HUES64 (cell line): ENCODE data around the gene CLCN6.

Experiments used
- H3K27ac ChIP-seq: 2 replicates; pipeline ENCODE4 v1.7.0; 2013; ENCODE audit warnings: low read depth, low read length, inconsistent platforms
- H3K27me3 ChIP-seq: 2 replicates; pipeline ENCODE4 v1.6.1; 2013; ENCODE audit warnings: mild to moderate bottlenecking, low read length; ENCODE audit not compliant: insufficient read depth
- H3K36me3 ChIP-seq: 2 replicates; pipeline ENCODE4 v1.6.1; 2013; ENCODE audit warnings: mild to moderate bottlenecking, low read length; ENCODE audit not compliant: insufficient read depth
- H3K4me1 ChIP-seq: 2 replicates; pipeline ENCODE4 v1.6.1; 2013; ENCODE audit warnings: mild to moderate bottlenecking, low read length, moderate library complexity; ENCODE audit not compliant: insufficient read depth
- H3K4me3 ChIP-seq: 2 replicates; pipeline ENCODE4 v1.5.1; 2013; ENCODE audit warnings: mild to moderate bottlenecking, low read length, moderate library complexity
- H3K9ac ChIP-seq: 2 replicates; pipeline ENCODE4 v1.6.1; 2013; ENCODE audit warnings: mild to moderate bottlenecking, low read depth, low read length
- H3K9me3 ChIP-seq: 2 replicates; pipeline ENCODE4 v1.6.1; 2013; ENCODE audit warnings: low read depth, low read length; ENCODE audit not compliant: insufficient read depth
- WGBS: fragments of 150-250, 120-280 bp; methylation state at CpG from one replicate; pipeline ENCODE4 v1.1.7; 2013; ENCODE audit warnings: missing lambda C conversion rate; 5-methylcytosine and 5-hydroxymethylcytosine counted together

Gene CLCN6

DNA sequence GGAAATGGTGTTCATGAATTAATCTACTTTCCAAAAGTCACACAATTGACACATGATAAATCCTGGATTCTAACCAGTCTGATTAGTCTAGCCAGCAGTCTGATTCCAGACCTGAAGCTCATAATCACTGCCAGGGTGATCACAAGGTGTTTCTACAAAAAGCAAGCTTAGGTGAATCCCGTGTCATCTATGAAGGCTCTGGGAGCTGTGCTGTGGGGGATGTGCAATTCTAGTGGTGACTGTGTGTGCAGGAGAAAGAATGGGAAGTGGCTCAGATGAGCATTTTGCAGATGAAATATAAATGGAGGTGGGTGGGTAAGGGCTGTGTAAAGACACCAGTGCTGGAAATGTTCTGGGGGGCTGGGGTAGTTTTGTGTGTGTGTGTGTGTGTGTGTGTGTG, 54.6 kb downstream of the CLCN6 start:
- WGBS = 64% methylated on average over 1 of the region's 1 CpG
- peaks cover 41% of the 10 kb centered on the region for H3K27me3 ChIP-seq
- H3K9me3 ChIP-seq = no peaks in the 10 kb centered on the region
- no peak overlapping the region for H3K4me3 ChIP-seq
- no peaks in the 10 kb centered on the region for H3K36me3 ChIP-seq
- H3K27ac ChIP-seq = no peak overlapping the region
- H3K9ac ChIP-seq = no peak overlapping the region
- H3K4me1 ChIP-seq = no peaks in the 10 kb centered on the region

DNA sequence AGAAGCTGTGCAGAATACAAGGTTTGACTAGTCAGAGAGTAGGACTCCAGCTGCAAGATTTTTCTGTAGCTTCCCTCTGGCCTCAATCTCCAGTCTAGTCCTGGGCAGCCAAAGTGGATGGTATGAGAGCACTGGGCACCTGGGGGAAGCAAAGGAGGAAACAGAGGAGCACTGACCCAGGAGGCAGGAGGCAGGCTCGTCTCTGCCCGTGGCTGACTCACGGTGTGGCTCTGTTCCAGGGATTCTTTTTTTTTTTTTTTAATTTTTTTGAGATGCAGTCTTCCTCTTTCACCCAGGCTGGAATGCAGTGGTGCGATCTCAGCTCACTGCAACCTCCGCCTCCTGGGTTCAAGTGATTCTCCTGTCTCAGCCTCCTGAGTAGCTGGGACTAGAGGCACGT, 56.9 kb downstream of the CLCN6 start:
- H3K4me3 ChIP-seq = no peak overlapping the region
- H3K4me1 ChIP-seq = no peaks in the 10 kb centered on the region
- no peaks in the 10 kb centered on the region for H3K9me3 ChIP-seq
- H3K9ac ChIP-seq = no peak overlapping the region
- no peaks in the 10 kb centered on the region for H3K36me3 ChIP-seq
- WGBS = 93% methylated on average over 5 of the region's 6 CpGs
- peaks cover 28% of the 10 kb centered on the region for H3K27me3 ChIP-seq
- no peak overlapping the region for H3K27ac ChIP-seq

DNA sequence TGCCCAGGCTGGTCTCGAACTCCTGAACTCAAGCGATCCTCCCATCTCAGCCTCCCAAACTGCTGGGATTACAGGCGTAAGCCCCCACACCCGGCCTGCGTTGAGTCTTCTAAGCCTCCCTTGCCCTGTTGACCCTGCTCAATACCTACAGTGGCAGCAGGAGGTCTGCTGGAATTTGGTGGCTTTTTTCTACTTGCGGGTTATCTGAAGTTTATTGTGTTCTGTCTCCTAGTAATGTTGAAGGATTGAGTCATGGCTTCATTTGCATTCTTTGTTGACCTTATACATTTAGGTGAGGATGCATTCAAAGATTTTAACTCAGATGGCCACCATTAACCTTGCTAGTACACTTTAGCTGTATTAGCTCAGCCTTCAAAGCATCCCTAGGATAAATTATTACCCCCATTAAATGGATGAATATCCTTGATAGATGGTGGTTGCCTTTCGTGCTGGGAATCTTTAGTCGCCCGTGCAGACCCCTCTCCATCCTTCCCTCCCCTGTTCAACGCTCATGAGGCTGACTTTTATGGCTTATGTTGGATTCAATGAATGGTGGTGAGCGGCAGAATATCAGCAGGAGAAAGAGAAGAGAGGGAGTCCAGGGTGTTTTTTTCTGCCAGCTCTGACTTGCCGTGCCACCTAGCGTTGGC, 62.5 kb downstream of the CLCN6 start:
- H3K9me3 ChIP-seq = no peaks in the 10 kb centered on the region
- WGBS = 77% methylated on average over 9 of the region's 13 CpGs

DNA sequence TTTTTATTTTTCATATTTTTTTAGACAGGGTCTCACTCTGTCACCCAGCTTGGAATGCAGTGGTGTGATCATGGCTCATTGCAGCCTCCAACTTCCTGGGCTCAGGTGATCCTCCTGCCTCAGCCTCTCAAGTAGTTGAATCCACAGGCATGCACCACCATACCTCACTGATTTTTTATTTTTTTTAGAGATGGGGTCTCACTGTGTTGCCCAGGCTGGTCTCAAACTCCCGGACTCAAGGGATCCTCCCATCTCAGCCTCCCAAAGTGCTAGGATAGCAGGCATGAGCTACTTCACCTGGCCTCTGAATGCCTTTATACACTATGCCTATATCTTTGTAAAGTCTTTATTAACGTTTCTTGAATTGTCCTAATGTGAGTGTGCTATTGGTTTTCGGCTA, 63.1 kb downstream of the CLCN6 start:
- Histone ChIP-seq H3K4me3 (no peak overlapping the region), H3K9me3 (no peaks in the 10 kb centered on the region), H3K9ac (no peak overlapping the region), H3K36me3 (no peaks in the 10 kb centered on the region), H3K27ac (no peak overlapping the region), H3K4me1 (no peaks in the 10 kb centered on the region), H3K27me3 (no peaks in the 10 kb centered on the region)
- 94% methylated on average over 3 of the region's 3 CpGs for WGBS

More for the DNA sequence above, 62.5 kb downstream of the CLCN6 start:
- no peaks in the 10 kb centered on the region for H3K27me3 ChIP-seq
- no peak overlapping the region for H3K4me3 ChIP-seq
- no peaks in the 10 kb centered on the region for H3K4me1 ChIP-seq
- H3K9ac ChIP-seq = no peak overlapping the region
- no peaks in the 10 kb centered on the region for H3K36me3 ChIP-seq
- H3K27ac ChIP-seq = no peak overlapping the region

DNA sequence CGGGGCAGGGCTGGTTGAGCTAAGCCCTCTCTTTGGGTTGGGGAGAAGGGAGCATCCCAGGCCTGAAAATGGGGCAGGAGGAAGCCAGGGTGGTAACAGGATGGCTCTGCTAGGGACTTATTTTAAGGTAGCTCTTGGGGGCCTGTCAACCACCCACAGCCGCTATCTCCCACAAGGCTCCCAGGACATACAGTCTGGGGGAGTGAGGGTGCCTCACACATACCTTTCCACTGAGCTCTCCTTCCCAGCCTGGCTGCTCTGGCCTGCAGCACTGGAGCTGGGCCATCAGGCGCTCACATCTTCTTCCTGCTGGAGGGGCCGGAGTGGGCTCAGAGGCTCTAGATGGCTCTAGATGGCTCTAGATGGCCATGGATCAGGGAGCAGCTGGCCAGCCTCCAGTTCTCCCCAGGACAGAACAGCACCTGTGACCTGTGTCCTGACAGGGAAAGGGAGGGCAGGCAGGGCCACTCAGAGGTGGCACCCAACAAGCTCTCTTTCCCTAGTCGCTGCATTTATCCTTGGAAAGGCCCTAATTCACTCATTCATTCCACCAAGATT, 63.7 kb downstream of the CLCN6 start:
- WGBS = 92% methylated on average over 5 of the region's 5 CpGs
- Histone ChIP-seq H3K4me3 (no peak overlapping the region), H3K36me3 (no peaks in the 10 kb centered on the region), H3K4me1 (no peaks in the 10 kb centered on the region), H3K9ac (no peak overlapping the region), H3K27me3 (no peaks in the 10 kb centered on the region), H3K9me3 (no peaks in the 10 kb centered on the region), H3K27ac (no peak overlapping the region)

DNA sequence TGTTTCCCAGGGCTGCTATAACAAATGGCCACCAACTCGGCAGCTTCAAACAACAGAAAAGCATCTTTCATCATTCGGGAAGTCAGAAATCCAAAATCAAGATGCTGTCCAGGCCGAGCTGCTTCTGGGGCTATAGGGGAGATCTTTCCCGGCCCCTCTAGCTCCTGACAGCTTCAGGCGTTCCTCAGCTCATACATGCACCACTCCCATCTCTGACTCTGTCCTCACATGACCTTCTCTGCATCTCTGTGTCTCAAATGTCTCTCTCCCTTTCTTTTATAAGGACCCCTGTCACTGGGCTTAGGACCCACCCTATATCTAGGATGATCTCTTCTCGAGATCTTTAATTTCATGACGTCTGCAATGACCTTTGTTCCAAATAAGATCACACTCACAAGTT, 66.6 kb downstream of the CLCN6 start:
- Histone ChIP-seq H3K27ac (no peak overlapping the region), H3K27me3 (no peaks in the 10 kb centered on the region), H3K9me3 (no peaks in the 10 kb centered on the region), H3K4me1 (no peaks in the 10 kb centered on the region), H3K9ac (no peak overlapping the region), H3K4me3 (no peak overlapping the region), H3K36me3 (no peaks in the 10 kb centered on the region)
- 89% methylated on average over 7 of the region's 7 CpGs for WGBS

DNA sequence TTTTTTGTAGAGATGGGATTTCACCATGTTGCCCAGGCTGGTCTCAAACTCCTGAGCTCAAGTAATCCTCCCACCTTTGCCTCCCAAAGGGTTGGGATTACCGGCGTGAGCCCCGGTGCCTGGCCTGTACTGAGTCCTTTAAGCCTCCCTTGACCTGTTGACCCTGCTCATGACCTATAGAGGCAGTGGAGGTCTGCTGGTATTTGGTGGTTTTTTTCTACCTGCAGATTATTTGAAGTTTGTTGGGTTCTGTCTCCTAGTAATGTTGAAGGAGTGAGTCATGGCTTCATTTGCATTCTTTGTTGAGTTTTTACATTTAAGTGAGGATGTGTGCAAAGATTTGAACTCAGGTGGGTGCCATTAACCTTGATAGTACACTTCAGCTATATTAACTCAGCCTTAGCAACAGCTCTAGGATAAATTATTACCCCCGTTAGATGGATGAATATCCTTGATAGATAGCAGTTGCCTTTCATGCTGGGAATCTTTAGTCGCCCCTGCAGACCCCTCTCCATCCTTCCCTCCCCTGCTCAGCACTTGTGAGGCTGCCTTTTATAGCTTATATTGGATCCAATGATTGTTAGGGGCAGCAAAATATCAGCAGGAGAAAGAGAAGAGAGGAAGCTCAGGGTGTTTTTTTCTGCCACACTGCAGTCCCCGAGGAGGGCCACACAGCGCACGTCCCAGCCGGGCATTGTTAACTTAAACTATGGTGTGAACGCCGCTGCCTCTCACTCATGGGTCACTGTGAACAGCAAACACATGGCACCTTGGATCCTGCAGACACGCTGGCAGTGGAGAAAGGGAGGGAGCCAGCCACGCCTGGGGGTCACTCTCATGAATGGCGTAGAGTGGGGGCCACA, 67.6 kb downstream of the CLCN6 start:
- no peak overlapping the region for H3K9ac ChIP-seq
- H3K27ac ChIP-seq = no peak overlapping the region
- H3K27me3 ChIP-seq = no peaks in the 10 kb centered on the region
- no peaks in the 10 kb centered on the region for H3K36me3 ChIP-seq
- 88% methylated on average over 14 of the region's 14 CpGs for WGBS
- H3K4me1 ChIP-seq = no peaks in the 10 kb centered on the region
- no peak overlapping the region for H3K4me3 ChIP-seq
- H3K9me3 ChIP-seq = no peaks in the 10 kb centered on the region

DNA sequence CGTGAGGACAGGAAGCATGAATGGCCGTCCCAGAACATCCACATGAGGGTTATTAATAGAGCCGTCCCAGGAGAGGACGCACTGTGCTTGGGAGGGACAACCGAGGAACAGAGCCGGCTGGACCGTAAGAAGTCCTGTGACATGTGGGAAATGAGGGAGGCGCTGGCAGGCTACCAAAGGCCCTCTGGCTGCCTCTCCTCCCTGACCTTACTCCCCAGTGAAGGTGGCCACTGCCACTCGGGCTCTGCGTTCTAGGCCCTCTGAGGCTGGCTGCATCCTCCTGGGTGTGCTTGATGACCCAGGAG, 68.2 kb downstream of the CLCN6 start:
- H3K27ac ChIP-seq = no peak overlapping the region
- H3K27me3 ChIP-seq = no peaks in the 10 kb centered on the region
- no peaks in the 10 kb centered on the region for H3K36me3 ChIP-seq
- no peaks in the 10 kb centered on the region for H3K4me1 ChIP-seq
- no peak overlapping the region for H3K4me3 ChIP-seq
- H3K9ac ChIP-seq = no peak overlapping the region
- H3K9me3 ChIP-seq = no peaks in the 10 kb centered on the region
- WGBS = 84% methylated on average over 10 of the region's 10 CpGs

DNA sequence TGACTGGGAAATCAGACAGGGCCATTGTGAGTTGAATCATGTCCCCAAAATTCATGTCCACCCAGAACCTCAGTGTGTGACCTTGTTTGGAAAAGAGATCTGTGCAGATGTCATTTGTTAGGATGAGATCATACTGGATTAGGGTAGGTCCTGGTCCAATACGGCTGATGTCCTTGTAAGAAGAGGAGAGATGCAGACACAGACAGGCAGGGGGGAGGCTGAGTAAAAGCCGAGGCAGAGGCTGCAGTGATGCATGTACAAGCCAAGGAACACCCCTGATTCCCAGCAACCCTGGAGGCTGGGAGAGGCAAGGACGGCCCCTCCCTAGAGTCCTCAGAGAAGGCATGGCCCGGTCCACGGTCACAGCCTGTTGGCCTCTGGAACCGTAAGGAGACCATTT, 68.6 kb downstream of the CLCN6 start:
- no peaks in the 10 kb centered on the region for H3K4me1 ChIP-seq
- no peaks in the 10 kb centered on the region for H3K9me3 ChIP-seq
- H3K27me3 ChIP-seq = no peaks in the 10 kb centered on the region
- whole genome bisulfite sequencing = 74% methylated on average over 6 of the region's 6 CpGs
- no peak overlapping the region for H3K4me3 ChIP-seq
- H3K27ac ChIP-seq = no peak overlapping the region
- H3K9ac ChIP-seq = no peak overlapping the region
- no peaks in the 10 kb centered on the region for H3K36me3 ChIP-seq

DNA sequence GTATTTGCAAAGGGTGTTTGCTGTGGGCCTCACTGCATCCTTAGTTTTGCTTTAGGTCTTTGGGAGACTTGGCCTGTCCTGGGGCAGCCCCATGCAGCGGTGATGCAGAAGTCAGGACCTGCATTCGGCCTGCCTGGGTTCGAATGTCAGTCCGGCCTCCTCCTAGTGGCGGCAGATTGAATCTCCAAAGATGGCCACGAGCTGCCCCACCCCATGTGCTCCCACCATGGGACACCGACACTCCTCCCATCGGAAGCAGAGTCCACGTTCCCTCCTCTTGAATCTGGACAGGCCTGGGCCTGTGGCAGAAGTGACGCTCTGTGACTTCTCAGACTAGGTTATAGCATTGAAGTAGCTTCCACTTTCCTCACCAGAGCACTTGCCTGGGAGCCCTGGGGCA, 69.1 kb downstream of the CLCN6 start:
- Histone ChIP-seq H3K27me3 (no peaks in the 10 kb centered on the region), H3K9ac (no peak overlapping the region), H3K36me3 (no peaks in the 10 kb centered on the region), H3K4me3 (no peak overlapping the region), H3K4me1 (no peaks in the 10 kb centered on the region), H3K9me3 (no peaks in the 10 kb centered on the region), H3K27ac (no peak overlapping the region)
- WGBS = 79% methylated on average over 10 of the region's 10 CpGs

DNA sequence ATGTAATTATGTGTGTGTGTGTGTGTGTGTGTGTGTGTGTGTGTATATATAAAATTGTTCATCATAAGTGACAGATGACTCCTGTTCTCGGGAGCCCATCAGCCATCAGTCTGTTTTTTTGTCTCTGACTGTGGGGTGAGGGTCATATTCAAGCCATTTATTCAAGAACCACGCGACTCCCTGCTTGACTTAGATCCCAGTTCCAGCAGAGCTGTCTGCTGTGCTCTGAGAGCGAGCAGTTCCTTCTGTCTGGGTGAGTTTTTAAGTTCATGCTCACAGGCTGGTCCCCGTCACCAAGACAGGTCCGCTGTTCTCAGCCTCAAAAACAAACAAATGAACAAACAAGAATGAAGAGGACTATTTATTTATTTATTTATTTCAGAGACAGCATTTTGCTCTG, 71.1 kb downstream of the CLCN6 start:
- H3K27me3 ChIP-seq = no peaks in the 10 kb centered on the region
- no peak overlapping the region for H3K9ac ChIP-seq
- no peak overlapping the region for H3K27ac ChIP-seq
- 69% methylated on average over 4 of the region's 6 CpGs for WGBS
- H3K4me1 ChIP-seq = no peaks in the 10 kb centered on the region
- no peak overlapping the region for H3K4me3 ChIP-seq
- no peaks in the 10 kb centered on the region for H3K9me3 ChIP-seq
- H3K36me3 ChIP-seq = no peaks in the 10 kb centered on the region
